ENCODE data around the gene D2HGDH. TPM values are rescaled to one million over a fixed set of nuclear protein-coding genes. Genes with fewer than 3 reads are reported as not detected.

D2HGDH gene
- total and polyA plus RNA-seq, 2 of the 13 experiments (the other 11 are each of a cell fraction or from before 2014, with no cell fraction given), result 19.2 to 20.3 TPM

- no peak overlapping the region for H3K4me2 ChIP-seq (ENCODE audit: low read depth, low read length)
- no peak overlapping the region for H3K27ac ChIP-seq (ENCODE audit: extremely low read length, insufficient read depth, low read length)
- BruUV-seq (replicated peaks), result no TSS peak
- no peak overlapping the region for H2AFZ ChIP-seq (ENCODE audit: low read length)
- FAIRE-seq (no peak), ATAC-seq (no peak), DNase-seq (ENCODE audit: low spot score) (no peak)
- in situ Hi-C loops (cut with HindIII; ENCODE audit: extremely low pct_ligation_motif_present, low pct_unique_long_range_greater_than_20kb), result no loop called here
- no peaks in the 10 kb centered on the region for H3K79me2 ChIP-seq (ENCODE audit: insufficient read depth, low read length)
- H3K9me3 ChIP-seq (ENCODE audit: low read length), result no peaks in the 10 kb centered on the region
- WGBS (ENCODE audit: low lambda C conversion rate), result 87% methylated on average over 12 of the region's 12 CpGs
- H3K27me3 ChIP-seq (ENCODE audit: control insufficient read depth in 1 of 2, insufficient read depth in 2 of 2, low read length in 2 of 2), result no peaks in the 10 kb centered on the region
- H3K9ac ChIP-seq (ENCODE audit: insufficient read depth, low read depth, low read length), result no peak overlapping the region
- H3K4me1 ChIP-seq (ENCODE audit: insufficient read depth, low read length), result no peaks in the 10 kb centered on the region
- H3K36me3 ChIP-seq (replicated peaks in 1 of 2; ENCODE audit: control insufficient read depth in 1 of 2, insufficient read depth in 2 of 2, low read length in 2 of 2), result peaks cover 34 to 64% of the 10 kb centered on the region in 2 experiments
- ChIA-PET POLR2A (interaction anchor here (0.8 to 2.0 kb wide), 2 partner anchors 13 to 20 kb away, joined by 3 to 6 read pairs; partner anchors contain the start of genes D2HGDH and ING5), CTCF (ENCODE audit: low intra/inter-chr PET ratio, low total read pairs) (no interaction called here)
- intact Hi-C loops (cut with micrococcal nuclease; ENCODE audit: unreplicated experiment), result no loop called here
- no peak overlapping the region for H3K4me3 ChIP-seq (replicated peaks in 1 of 3; ENCODE audit: insufficient read depth in 1 of 3, low read depth in 2 of 3, low read length in 3 of 3)
- H4K20me1 ChIP-seq (ENCODE audit: insufficient read depth, low read length), result no peaks in the 10 kb centered on the region
- TF ChIP-seq HNF4A (CRISPR knock-in tag; IDR thresholded peaks at IDR 0.05), result no peak
- TF ChIP-seq ZBED4 (CRISPR knock-in tag; IDR thresholded peaks at IDR 0.05; ENCODE audit: borderline replicate concordance), result no peak
- no peak for TF ChIP-seq ZNF572 (CRISPR knock-in tag; IDR thresholded peaks at IDR 0.05)
- TF ChIP-seq ZNF264 (CRISPR knock-in tag; IDR thresholded peaks at IDR 0.05), result no peak
- TF ChIP-seq PRDM15 (CRISPR knock-in tag; IDR thresholded peaks at IDR 0.05), result no peak
- no peak for TF ChIP-seq SOX6 (IDR thresholded peaks at IDR 0.05)
- no peak for TF ChIP-seq SOX6 (CRISPR knock-in tag; IDR thresholded peaks at IDR 0.05)
- no peak for TF ChIP-seq CEBPG (CRISPR knock-in tag; IDR thresholded peaks at IDR 0.05)
- TF ChIP-seq RBM22 (optimal IDR thresholded peaks at IDR 0.05; ENCODE audit: low read length), result peak; percentile 75
- TF ChIP-seq EEA1 (CRISPR knock-in tag; IDR thresholded peaks at IDR 0.05; ENCODE audit: borderline replicate concordance), result no peak
- no peak for TF ChIP-seq MBNL3 (CRISPR knock-in tag; conservative IDR thresholded peaks at IDR 0.05)
- TF ChIP-seq RBFOX2 (IDR thresholded peaks at IDR 0.05; ENCODE audit: low read depth, low read length), result 0 out of 2 replicates have a peak, but pooled peaks have one; percentile 40
- TF ChIP-seq POLR2A (IDR thresholded peaks at IDR 0.05; ENCODE audit: insufficient read depth in 1 of 2, low read depth in 2 of 2, low read length in 2 of 2), result peak in 1 of 2 experiments; percentile 35; a peak in 1 of 4 replicates
- no peak for TF ChIP-seq MLX (CRISPR knock-in tag; IDR thresholded peaks at IDR 0.05)
- TF ChIP-seq FLYWCH1 (CRISPR knock-in tag; IDR thresholded peaks at IDR 0.05), result no peak
- TF ChIP-seq SCMH1 (CRISPR knock-in tag; IDR thresholded peaks at IDR 0.05; ENCODE audit: borderline replicate concordance), result no peak
- TF ChIP-seq ZNF580 (CRISPR knock-in tag; IDR thresholded peaks at IDR 0.05; ENCODE audit: borderline replicate concordance, low read depth), result no peak
- TF ChIP-seq AGO2 (optimal IDR thresholded peaks at IDR 0.05; ENCODE audit: low read depth, low read length), result peak; percentile 92
- TF ChIP-seq ZNF775 (CRISPR knock-in tag; IDR thresholded peaks at IDR 0.05; ENCODE audit: borderline replicate concordance), result no peak
Observed at GRCh38 chr2:241721852-241722251, 12.6 kb upstream of the D2HGDH start.

All from HepG2 (cell line).